Dedifferentiated amniotic fluid mesenchymal stem cell (primary cell): Measurements from ENCODE around the gene MAPK8IP2.
"Not testable (repeated sequence)": the region's sequence is repeated elsewhere in the genome, so short reads cannot be mapped to it uniquely, and the experiment has no call there.

Source experiments
- DNase-seq: peaks from one replicate; pipeline ENCODE4 v3.0.0-alpha.2; 2016; ENCODE audit errors: extremely low spot score

Gene MAPK8IP2

GRCh38 chr22:50599816-50600455 is 657 bp upstream of the MAPK8IP2 start:
- no peak for DNase-seq

- no peak for DNase-seq
These were observed 525 bp downstream of the MAPK8IP2 start for GRCh38 chr22:50600967-50601668.

GRCh38 chr22:50601669-50602337 is 1.2 kb downstream of the MAPK8IP2 start:
- no peak for DNase-seq

DNA sequence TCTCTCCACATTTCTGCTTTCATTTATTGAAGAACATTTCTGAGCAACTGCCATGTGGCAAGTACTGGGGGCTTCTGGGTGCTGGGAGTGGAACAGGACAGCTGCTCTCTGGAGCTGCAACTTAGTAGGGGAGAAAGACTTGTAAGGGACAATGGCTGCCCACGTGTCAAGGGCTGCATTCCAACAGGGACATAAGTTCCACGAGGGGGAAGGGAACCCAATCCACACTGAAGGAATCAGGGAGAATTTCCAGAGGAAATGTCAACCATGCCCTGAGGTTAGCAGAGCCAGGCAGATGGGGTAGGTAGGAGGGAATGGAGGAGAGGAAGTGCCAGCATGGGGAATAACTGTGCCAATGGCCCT is 1.7 kb downstream of the MAPK8IP2 start:
- DNase-seq = no peak

DNA sequence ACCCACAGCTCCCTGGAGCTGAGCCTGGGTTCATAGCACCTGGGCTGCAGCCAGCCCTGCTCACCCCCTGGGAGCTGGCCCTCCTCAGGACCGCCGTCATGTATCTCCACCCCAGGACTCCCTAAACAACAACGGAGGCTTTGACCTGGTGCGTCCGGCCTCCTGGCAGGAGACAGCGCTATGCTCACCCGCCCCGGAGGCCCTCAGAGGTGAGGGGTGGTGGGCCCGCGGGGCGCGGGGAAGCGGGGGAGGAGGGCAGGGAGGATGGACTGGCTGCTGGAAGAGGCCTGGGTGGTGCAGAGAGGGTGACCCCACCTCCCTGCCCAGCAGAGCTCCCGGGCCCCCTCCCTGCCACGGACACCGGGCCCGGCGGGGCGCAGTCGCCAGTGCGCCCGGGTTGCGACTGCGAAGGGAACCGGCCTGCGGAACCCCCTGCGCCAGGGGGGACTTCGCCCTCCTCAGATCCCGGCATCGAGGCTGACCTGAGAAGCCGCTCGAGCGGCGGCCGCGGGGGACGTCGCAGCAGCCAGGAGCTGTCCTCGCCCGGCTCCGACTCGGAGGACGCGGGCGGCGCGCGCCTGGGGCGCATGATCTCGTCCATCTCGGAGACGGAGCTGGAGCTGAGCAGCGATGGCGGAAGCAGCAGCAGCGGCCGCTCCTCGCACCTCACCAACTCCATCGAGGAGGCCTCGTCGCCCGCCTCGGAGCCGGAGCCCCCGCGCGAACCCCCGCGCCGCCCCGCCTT is 3.1 kb downstream of the MAPK8IP2 start:
- no peak for DNase-seq

- DNase-seq = no peak
These were observed 3.8 kb downstream of the MAPK8IP2 start for GRCh38 chr22:50604256-50605001.

DNA sequence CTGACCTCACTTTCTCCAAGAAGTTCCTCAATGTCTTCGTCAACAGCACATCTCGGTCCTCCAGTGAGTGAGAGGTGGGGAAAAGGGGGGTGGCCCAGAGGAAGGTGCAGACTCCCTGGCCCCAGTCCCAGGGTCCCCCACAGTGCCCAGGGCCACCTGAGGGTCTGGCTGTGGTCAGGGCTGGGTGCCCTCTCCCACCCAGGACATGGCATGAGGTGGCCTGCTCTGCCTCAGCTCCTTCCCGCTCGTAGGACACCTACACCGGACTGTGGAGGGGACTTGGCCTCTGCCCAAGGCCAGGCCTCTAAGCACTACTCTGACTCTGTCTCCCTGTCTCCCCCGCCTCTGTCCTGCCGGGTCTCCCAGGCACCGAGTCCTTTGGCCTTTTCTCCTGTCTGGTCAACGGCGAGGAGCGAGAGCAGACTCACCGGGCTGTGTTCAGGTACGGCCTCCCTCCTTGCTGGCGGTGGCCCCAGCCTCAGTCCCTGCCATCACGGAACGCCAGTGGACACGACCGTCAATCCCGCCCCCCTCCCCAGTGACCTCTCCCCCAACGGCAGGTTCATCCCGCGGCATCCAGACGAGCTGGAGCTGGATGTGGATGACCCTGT is 4.5 kb downstream of the MAPK8IP2 start:
- no peak for DNase-seq

DNA sequence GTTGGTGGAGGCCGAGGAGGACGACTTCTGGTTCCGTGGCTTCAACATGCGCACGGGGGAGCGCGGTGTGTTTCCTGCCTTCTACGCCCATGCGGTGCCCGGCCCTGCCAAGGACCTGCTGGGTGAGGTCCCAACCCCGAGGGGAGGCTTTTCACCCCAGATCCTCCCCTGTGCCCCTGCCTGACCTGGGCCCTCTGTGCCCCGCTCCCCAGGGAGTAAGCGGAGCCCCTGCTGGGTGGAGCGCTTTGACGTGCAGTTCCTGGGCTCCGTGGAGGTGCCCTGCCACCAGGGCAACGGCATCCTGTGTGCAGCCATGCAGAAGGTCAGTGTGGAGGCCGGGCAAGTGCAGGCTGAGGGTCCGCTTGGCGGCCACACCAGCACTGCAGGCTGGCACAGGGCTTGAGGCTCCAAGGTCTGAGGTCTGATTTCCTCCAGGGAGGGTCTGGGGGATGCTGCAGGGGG is 5.1 kb downstream of the MAPK8IP2 start:
- DNase-seq = no peak

DNA sequence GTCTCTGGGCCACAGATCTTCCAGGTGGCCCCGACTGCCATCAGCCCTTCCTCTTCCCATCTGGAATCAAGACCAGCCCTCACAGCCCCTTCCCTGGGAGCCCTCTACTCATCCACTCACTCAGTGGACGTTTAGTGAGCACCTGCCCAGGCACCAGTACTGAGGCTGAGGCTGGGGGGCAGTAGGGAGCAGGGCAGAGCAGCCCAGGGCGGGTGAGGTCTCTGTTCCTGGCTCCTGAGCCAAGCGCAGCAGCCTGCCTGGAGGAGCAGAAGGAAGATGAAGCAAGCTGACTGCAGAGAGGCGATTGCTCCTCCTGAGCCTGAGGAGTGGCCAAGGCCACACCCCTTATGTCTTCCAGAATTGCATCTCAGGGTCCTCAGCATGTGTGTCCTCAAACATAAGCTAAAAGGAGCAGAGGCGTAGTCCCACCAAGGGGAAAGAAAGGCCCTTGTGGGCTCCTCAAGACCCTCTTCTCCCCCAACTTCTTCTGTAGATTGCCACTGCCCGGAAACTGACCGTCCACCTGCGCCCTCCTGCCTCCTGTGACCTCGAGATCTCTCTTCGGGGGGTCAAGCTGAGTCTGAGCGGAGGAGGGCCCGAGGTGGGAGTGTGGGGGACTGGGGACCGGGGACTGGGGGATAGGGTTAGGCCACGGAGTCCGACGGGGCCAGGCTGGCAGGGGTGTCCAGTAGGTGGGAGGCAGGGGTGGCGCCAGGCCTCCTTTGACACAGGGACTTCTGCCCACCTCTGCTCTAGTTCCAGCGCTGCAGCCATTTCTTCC is 5.8 kb downstream of the MAPK8IP2 start:
- DNase-seq = no peak

GRCh38 chr22:50606946-50607658 is 6.5 kb downstream of the MAPK8IP2 start:
- DNase-seq = no peak

GRCh38 chr22:50607659-50608020 is 7.0 kb downstream of the MAPK8IP2 start:
- DNase-seq = no peak

- DNase-seq = not testable (repeated sequence)
These were observed 7.7 kb downstream of the MAPK8IP2 start for GRCh38 chr22:50608058-50608840.

- DNase-seq = no peak
These were observed 8.4 kb downstream of the MAPK8IP2 start for GRCh38 chr22:50608996-50609395.

DNA sequence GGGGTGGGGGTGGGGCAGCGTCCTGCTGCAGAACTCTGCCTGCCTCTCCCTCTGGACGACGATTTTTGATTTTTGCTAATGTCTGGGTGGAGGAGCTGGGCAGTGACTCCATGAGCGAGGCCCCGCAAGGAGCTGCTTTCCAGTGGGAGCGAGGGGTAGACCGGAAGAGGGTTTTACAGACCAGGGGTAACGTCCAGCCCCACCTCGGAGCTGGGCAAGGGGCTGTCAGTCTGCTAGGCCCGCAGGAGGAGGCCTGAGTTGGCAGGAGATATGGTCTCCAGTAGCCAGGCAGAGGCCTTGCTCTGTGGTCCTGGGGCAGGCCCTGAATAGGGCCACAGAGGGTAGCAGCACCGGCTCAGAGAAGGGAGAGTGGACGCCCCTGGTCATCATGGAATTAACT is 9.0 kb downstream of the MAPK8IP2 start:
- DNase-seq = no peak

DNA sequence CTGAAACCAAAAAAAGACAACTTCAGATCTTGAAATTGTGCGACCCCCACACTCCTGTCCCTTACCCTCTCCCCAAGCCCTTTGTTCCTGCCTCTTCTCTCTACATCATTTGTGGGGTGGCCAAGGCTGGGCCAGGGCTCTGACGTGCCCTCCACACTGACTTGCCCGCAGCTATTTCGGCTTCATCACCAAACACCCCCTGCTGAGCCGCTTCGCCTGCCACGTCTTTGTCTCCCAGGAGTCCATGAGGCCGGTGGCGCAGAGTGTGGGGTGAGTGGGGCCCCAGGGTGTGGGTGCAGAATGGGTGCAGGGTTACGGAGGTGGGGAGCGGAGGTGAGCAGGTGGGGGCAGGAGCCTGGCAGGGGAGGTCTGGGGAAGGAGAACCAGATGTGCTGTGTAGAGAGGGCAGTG is 9.5 kb downstream of the MAPK8IP2 start:
- DNase-seq = no peak

DNA sequence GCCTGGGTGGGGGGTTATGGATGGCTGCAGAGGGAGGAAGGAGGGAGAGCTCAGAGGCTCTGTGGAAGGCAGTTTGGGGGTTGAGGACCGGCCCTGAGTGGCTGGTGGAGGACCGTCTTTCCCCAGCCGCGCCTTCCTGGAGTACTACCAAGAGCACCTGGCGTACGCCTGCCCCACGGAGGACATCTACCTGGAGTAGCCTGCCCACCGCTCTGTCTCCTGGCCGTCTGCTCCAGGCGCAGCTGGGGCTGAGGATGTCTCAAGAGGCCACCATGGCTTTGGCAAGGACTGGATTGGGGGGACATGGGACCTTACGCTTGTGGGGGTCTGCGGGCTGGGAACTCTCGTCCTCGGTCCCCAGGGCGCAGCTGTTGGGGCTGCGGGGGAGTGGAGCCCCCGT is 10.0 kb downstream of the MAPK8IP2 start:
- DNase-seq = no peak

- DNase-seq = no peak
These were observed 10.9 kb downstream of the MAPK8IP2 start for GRCh38 chr22:50611341-50612060.

DNA sequence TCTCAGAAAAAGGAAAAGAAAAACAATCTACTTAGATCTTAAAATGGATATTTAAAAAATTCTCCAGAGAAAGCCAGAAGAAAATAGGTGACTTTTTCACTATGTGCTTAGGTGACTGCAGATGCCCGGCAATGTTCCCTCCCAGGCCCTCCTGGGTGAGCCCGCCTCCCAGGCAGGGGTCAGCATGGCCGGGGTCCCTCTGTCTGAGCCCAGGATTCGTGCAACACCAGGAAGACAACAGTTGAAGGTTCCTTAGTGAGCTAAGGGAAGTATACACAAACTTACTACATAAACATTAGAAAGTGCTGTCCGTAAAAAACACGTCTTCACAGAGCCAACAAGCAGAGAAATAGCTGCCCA is 11.6 kb downstream of the MAPK8IP2 start:
- no peak for DNase-seq
